GM21526 (cell line): ENCODE results near the gene LRRC3.
"Not testable (repeated sequence)": the region's sequence is repeated elsewhere in the genome, so short reads cannot be mapped to it uniquely, and the experiment has no call there.

Source experiments
- ATAC-seq: cut with Tn5 transposase; IDR thresholded peaks from one replicate; pipeline ENCODE4 v1.9.1; 2021; ENCODE audit warnings: moderate library complexity; ENCODE audit not compliant: unreplicated experiment, low FRiP score

Gene LRRC3

GRCh38 chr21:44494418-44494817, 39.1 kb downstream of the LRRC3 start:
- ATAC-seq: no peak

- ATAC-seq: no peak
These were observed 39.6 kb downstream of the LRRC3 start for GRCh38 chr21:44494956-44495355.

DNA sequence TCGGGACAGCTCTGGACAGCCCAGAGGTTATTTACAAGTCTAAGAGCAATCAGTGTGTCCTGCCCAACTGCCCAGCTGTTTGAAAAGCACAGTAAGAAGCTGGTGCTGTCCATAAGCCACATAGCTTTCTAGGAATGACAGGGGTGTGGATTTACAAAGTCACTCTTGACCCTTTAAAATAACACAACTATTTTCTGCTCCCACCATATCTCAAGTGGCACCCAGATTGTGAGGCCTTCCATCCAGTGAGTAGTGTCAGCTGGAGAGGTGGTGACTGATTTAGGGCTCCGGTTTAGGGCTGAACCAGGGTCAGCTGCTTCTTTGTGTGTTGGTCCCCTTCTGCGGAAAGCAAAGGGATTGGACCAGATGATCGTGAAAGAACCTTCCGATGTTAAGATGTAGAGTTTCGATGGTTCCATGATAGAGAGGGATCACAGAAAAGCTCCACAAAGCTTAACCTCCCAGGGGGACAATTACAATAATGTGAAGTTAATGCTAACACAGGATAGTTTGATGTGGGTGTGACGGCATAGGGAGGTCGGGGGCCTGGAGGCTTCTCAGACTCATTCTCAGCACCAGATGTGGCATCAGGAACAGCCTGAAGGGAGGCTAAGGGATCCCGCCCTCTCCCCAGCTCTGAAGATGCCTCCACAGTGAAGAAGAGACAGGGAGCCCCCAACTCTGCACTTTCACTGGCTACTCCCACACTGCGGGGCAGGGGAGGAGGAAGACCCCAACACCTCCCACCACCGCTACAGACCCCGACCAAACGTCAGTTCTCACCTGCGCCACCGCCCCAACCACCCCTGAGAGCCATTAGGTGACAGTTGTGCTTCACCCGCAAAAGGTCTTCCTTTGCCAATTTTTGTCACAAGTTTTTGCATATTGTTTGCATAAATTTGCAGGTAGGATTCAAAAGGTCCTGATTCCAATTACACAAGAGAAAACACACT, 40.6 kb downstream of the LRRC3 start:
- no peak for ATAC-seq

DNA sequence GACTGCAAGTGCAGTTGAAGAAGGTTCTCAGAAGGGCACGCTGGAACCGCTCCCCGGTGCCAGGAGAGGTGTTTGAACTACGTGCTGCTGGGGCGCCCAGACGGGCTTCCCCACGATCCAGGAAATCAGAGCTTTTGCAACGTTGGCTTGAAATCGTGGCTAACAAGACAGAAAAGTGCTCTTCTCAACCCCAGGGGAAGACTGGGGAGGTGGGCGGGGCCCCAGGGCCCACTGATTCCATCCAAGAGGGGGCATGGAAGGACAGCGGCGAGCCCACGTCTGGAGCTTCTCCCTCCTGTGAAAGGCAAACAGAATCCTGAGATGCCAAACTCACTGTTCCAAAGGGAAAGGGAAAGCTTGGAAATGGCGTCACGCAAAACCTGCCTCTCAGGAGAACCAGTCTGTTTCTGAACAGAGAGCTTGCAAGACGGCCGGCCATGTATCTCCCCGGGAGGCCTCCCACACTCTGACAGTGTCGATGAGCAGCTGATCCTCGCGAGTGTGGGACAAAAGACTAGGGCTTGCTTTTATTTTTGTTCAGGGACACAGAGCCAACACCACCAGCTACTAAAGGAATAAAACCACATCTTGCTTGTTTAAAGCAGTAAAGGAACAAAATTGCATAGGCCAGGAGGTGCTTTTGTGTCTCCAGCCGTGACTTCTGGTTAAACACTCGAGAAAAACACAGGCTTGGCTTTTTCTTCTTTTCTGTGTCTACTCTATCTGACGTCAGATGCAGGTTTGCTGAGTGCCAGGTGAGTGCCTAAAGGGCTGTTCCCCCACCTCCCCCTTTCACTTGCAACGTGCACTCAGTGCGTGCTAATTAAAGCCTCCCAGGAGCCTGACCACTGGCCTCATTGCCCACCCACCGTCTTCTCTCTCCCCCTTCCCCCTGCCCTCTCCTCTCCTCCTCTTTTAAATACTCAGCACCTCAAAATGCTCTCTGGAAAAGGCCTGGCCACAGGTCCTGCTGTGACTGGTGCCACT, 41.5 kb downstream of the LRRC3 start:
- ATAC-seq: no peak

GRCh38 chr21:44497703-44498126, 42.4 kb downstream of the LRRC3 start:
- ATAC-seq: no peak

GRCh38 chr21:44498280-44499210, 43.2 kb downstream of the LRRC3 start:
- no peak for ATAC-seq

DNA sequence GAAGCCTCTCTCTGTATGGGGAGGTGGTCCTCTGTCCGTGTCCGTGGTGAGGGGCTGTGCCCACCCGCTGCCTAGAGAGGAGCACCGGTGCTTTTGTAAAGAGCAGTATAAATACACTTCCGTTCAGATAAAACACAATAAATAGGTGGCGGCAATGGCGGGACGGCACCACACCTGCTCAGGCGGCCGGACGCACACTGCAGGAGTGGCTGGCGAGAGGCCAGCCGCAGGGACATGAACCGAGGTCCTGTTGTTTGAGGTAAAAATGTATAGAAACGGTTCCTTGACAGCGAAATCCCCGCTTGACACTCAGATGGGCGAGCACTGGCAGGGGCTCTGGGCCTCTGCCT, 43.9 kb downstream of the LRRC3 start:
- ATAC-seq: no peak

DNA sequence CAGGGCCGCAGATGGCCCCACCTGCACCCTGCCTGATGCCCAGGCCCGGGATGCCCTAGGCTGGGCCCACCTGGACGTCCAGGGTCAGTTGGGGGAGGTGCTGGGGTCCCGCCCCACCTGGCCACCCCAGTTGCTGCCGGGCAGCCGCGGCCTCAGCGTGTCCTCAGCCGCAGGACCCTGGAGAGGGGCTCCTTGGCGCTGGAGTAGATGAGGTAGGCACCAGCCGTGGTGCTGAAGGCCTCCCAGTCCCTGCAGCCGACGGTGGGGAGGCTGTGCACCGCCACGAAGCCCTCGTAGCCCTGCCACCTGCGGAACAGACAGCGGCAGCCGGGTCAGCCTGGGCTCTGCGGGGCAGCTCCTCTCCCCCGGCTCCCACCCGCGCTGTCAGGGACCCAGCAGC, 44.3 kb downstream of the LRRC3 start:
- no peak for ATAC-seq

- ATAC-seq: no peak
These were observed 44.8 kb downstream of the LRRC3 start for GRCh38 chr21:44500111-44500510.

DNA sequence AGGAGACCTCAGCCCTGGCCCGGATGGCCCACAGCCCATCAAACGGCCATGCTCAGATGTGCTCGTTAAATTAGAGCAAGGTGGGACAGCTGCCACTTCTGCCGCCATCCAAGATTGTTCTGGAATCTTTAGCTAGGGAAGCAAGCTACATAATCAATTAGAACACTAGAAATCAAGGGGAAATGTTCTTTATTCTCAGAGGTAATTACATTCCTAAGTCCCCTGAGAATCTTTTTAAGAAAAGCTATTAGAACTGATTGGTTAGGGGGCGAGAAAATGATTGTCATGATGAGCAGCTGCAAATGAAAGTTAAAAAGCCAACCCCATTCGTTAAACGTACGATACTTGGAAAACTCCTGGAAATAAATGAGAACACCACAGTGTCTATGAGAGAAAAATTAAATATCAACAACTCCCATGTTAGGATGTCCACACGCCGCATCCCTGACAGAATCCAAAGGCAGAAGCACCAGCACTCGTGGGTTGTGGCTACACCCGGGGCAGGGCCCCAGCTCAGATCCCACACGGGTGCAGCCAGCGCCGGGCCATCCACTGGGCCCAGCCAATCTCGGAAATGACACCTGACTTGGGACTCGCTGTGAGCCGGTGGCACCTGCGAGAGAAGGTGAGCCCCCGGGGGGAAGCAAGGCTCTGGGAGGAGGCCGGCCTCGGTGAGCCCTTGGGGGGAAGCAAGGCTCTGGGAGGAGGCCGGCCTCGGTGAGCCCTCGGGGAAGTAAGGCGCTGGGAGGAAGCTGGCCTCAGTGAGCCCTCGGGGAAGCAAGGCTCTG, 47.1 kb downstream of the LRRC3 start:
- ATAC-seq: no peak

DNA sequence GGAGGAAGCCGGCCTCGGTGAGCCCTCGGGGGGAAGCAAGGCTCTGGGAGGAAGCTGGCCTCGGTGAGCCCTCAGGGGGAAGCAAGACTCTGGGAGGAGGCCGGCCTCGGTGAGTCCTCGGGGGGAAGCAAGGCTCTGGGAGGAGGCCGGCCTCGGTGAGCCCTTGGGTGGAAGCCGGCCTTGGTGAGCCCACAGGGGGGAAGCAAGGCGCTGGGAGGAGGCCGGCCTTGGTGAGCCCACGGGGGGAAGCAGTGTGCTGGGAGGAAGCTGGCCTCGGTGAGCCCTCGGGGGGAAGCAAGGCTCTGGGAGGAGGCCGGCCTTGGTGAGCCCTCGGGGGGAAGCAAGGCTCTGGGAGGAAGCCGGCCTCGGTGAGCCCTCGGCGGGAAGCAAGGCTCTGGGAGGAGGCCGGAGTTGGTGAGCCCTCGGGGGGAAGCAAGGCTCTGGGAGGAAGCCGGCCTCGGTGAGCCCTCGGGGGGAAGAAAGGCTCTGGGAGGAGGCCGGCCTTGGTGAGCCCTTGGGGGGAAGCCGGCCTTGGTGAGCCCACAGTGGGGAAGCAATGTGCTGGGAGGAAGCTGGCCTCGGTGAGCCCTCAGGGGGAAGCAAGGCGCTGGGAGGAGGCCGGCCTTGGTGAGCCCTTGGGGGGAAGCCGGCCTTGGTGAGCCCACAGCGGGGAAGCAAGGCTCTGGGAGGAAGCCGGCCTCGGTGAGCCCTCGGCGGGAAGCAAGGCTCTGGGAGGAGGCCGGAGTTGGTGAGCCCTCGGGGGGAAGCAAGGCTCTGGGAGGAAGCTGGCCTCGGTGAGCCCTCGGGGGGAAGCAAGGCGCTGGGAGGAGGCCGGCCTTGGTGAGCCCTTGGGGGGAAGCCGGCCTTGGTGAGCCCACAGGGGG, 47.9 kb downstream of the LRRC3 start:
- not testable (repeated sequence) for ATAC-seq

- no peak for ATAC-seq
These were observed 48.6 kb downstream of the LRRC3 start for GRCh38 chr21:44503901-44504399.

DNA sequence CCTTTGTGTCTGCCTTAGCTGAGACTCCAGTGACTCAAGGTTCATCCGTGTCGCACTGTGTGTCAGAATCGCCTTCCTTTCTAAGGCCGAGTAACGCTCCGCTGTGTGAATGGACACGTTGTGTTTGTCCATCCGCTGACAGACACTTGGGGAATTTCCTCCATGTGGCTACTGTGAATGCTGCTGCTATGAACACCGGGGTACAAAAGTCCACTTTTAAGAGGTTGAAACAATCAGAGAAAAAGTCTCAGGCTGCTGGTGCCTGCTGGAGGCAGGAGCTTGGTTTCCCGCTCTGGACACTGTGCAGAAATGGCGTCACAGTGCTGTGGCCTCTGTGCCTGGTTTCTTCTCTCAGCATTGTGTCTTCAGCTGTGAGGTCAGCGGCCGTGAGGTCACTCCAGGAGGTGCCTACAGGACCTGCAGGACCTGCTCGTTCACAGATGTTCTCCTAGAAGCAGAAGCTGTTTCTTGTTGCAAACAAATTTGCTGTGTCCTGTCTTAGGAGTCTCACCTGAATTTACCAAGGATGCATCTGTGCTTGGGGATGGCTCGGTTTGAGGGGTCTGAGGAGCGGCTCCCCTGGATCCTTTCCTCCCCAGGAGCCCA, 50.5 kb downstream of the LRRC3 start:
- no peak for ATAC-seq

GRCh38 chr21:44506279-44507255, 51.3 kb downstream of the LRRC3 start:
- no peak for ATAC-seq

DNA sequence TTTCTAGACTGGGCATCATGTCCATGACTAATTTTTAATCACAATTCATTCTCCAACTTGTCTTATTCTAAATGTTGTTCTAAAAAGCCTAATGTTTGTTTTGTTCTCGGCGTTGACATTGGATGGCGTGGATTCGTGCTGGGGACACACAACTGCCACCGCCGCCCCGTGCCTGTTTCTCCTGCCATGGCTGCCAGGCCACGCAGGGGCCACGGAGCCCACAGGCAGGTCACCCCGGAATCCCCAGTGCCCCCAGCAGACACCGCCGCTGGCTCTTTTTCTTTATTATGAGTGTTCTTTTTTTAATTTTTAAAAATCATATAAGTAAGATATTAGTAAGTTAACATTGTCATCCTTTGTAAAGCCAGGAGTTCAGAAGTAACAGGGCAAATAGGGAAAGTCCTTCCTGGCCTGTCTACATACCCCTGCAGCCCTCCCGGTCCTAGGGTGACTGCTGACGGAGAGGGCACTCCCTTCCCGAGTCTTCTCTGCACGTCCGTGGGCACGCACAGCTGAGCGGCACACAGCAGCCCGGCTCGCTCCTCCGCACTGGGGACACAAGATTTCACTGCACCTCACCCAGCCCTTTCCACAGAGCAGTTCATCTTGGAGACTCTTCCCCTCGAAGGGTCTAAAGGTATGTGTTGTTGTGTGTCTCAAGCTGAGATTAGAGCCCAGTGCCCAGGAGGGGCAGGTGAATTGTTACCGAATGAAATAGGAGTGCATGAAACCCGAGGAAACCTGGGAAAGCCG, 52.5 kb downstream of the LRRC3 start:
- no peak for ATAC-seq

- ATAC-seq: no peak
These were observed 53.1 kb downstream of the LRRC3 start for GRCh38 chr21:44508426-44508710.
